ENCODE data around the gene NR1H3.

GRCh38 chr11:47215366-47215910, 42.4 kb upstream of the NR1H3 start:
- no peak for TF ChIP-seq CEBPB (IDR thresholded peaks at IDR 0.05)
- TF ChIP-seq NFIC (IDR thresholded peaks at IDR 0.05) = no peak
- no peak for TF ChIP-seq FOXM1 (IDR thresholded peaks at IDR 0.05; ENCODE audit: borderline replicate concordance, low read depth)
- TF ChIP-seq CREB1 (IDR thresholded peaks at IDR 0.05; ENCODE audit: low read depth) = no peak
- TF ChIP-seq USF1 (IDR thresholded peaks at IDR 0.05) = no peak
- no peak for TF ChIP-seq TAF1 (IDR thresholded peaks at IDR 0.05; ENCODE audit: low read depth)
- no peak for TF ChIP-seq EP300 (IDR thresholded peaks at IDR 0.05; ENCODE audit: borderline replicate concordance)
